ENCODE data around the gene AKR1C3.

DNA sequence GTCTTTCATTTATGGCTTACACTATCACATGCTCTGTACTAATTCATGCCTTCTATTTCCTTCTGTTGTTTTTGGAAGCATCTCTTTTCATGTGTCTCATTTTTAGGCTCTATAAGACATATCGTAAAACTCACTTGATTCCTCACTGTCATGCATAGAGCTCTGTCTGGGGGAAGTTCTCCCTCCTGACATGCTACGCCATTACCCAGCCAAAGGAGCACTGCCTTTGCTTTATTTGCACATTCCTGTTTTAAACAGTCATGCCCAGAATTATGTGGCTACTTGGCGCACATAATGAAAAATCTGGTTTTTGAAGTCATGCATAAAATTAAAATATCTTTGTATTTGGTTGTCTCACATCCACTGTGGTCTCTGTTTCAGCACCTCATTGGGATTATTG lies 17.6 kb upstream of the AKR1C3 start:
- TF ChIP-seq EZH2 (IDR thresholded peaks at IDR 0.05; ENCODE audit: low read depth, unreplicated experiment) (no peak), JUNB (IDR thresholded peaks at IDR 0.05; ENCODE audit: unreplicated experiment) (no peak), POLR2AphosphoS5 (IDR thresholded peaks at IDR 0.05; ENCODE audit: low read depth) (no peak), EZH2phosphoT487 (IDR thresholded peaks at IDR 0.05; ENCODE audit: unreplicated experiment) (no peak), CREB1 (CRISPR knock-in tag; IDR thresholded peaks at IDR 0.05; ENCODE audit: low read depth) (no peak), REST (IDR thresholded peaks at IDR 0.05; ENCODE audit: unreplicated experiment) (no peak)
- TF ChIP-seq, protein P1, sequence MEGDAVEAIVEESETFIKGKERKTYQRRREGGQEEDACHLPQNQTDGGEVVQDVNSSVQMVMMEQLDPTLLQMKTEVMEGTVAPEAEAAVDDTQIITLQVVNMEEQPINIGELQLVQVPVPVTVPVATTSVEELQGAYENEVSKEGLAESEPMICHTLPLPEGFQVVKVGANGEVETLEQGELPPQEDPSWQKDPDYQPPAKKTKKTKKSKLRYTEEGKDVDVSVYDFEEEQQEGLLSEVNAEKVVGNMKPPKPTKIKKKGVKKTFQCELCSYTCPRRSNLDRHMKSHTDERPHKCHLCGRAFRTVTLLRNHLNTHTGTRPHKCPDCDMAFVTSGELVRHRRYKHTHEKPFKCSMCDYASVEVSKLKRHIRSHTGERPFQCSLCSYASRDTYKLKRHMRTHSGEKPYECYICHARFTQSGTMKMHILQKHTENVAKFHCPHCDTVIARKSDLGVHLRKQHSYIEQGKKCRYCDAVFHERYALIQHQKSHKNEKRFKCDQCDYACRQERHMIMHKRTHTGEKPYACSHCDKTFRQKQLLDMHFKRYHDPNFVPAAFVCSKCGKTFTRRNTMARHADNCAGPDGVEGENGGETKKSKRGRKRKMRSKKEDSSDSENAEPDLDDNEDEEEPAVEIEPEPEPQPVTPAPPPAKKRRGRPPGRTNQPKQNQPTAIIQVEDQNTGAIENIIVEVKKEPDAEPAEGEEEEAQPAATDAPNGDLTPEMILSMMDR (conservative IDR thresholded peaks at IDR 0.05; ENCODE audit: low read depth in 2 of 2), result no peak

All from GM23338 (cell line).